Neuronal stem cell (in vitro differentiated cells): ENCODE results near the gene GPC5.

Experiments
- DNase-seq: peaks from one replicate; pipeline ENCODE4 v3.0.0-alpha.2; 2013; ENCODE audit warnings: low spot score
- H2AFZ ChIP-seq: one replicate; pipeline ENCODE4 v1.6.1; 2013; ENCODE audit warnings: mild to moderate bottlenecking, low read length, inconsistent platforms
- H2AK5ac ChIP-seq: 2 replicates; pipeline ENCODE4 v1.6.1; 2013; ENCODE audit warnings: low read depth, mild to moderate bottlenecking, inconsistent platforms, low read length, moderate library complexity, mixed read lengths
- H2BK120ac ChIP-seq: 2 replicates; pipeline ENCODE4 v1.6.1; 2013; ENCODE audit warnings: low read depth, mild to moderate bottlenecking, inconsistent platforms, low read length, moderate library complexity, mixed read lengths
- H2BK12ac ChIP-seq: one replicate; pipeline ENCODE4 v1.6.1; 2013; ENCODE audit warnings: low read length, inconsistent platforms
- H2BK15ac ChIP-seq: 2 replicates; pipeline ENCODE4 v1.6.1; 2013; ENCODE audit warnings: mild to moderate bottlenecking, low read length, inconsistent platforms, mixed read lengths
- H2BK5ac ChIP-seq: one replicate; pipeline ENCODE4 v1.6.1; 2013; ENCODE audit warnings: inconsistent platforms, mild to moderate bottlenecking, low read length, moderate library complexity
- H3K14ac ChIP-seq: one replicate; pipeline ENCODE4 v1.6.1; 2013; ENCODE audit warnings: low read length, inconsistent platforms
- H3K18ac ChIP-seq: 2 replicates; pipeline ENCODE4 v1.6.1; 2013; ENCODE audit warnings: low read length, inconsistent platforms
- H3K23ac ChIP-seq: 2 replicates; pipeline ENCODE4 v1.6.1; 2013; ENCODE audit warnings: low read depth, mild to moderate bottlenecking, mixed read lengths, low read length, inconsistent platforms; ENCODE audit not compliant: poor library complexity
- H3K27ac ChIP-seq: replicated peaks from 3 replicates; pipeline ENCODE4 v1.5.1; 2013; ENCODE audit warnings: low read length, inconsistent platforms
- H3K27me3 ChIP-seq, 3 experiments: 2 replicates each; pipeline ENCODE4 v1.6.1; 2013; ENCODE audit warnings: low read length in 3 of 3, mild to moderate bottlenecking in 2 of 3, inconsistent platforms in 1 of 3, low read depth in 1 of 3, mixed read lengths in 1 of 3, moderate library complexity in 1 of 3; ENCODE audit not compliant: control insufficient read depth in 3 of 3, insufficient read depth in 3 of 3
- H3K36me3 ChIP-seq, 2 donors: replicated peaks in 1 of 2; 2 replicates each; pipeline ENCODE4 v1.6.1; 2013; ENCODE audit warnings: low read length in 2 of 2; ENCODE audit not compliant: control insufficient read depth in 2 of 2, insufficient read depth in 2 of 2
- H3K4ac ChIP-seq: 2 replicates; pipeline ENCODE4 v1.6.1; 2013; ENCODE audit warnings: inconsistent platforms, mild to moderate bottlenecking, low read length, moderate library complexity
- H3K4me1 ChIP-seq, 2 donors: 1 replicate in 1 of 2; 2 replicates in 1 of 2; pipeline ENCODE4 v1.6.1; 2013; ENCODE audit warnings: low read length in 2 of 2, low read depth in 1 of 2; ENCODE audit not compliant: control insufficient read depth in 2 of 2, insufficient read depth in 1 of 2
- H3K4me2 ChIP-seq: one replicate; pipeline ENCODE4 v1.6.1; 2013; ENCODE audit warnings: mild to moderate bottlenecking, low read length, inconsistent platforms; ENCODE audit not compliant: insufficient read depth, poor library complexity, severe bottlenecking
- H3K4me3 ChIP-seq, 2 donors: 2 replicates each; pipeline ENCODE4 v1.5.1; 2013; ENCODE audit warnings: low read length in 2 of 2, mild to moderate bottlenecking in 2 of 2, inconsistent platforms in 1 of 2, moderate library complexity in 1 of 2
- H3K79me1 ChIP-seq: one replicate; pipeline ENCODE4 v1.6.1; 2013; ENCODE audit warnings: low read depth, mild to moderate bottlenecking, inconsistent platforms, low read length, moderate library complexity
- H3K9ac ChIP-seq: one replicate; pipeline ENCODE4 v1.6.1; 2013; ENCODE audit warnings: mild to moderate bottlenecking, low read depth, low read length, inconsistent platforms; ENCODE audit not compliant: poor library complexity
- H3K9me3 ChIP-seq, 2 donors: replicated peaks in 1 of 2; 2 replicates each; pipeline versions ENCODE3 to v1.6.1; 2013; ENCODE audit warnings: low read length in 2 of 2, mild to moderate bottlenecking in 2 of 2, inconsistent platforms in 1 of 2, low read depth in 1 of 2, mixed read lengths in 1 of 2, moderate library complexity in 1 of 2; ENCODE audit not compliant: control insufficient read depth in 2 of 2, insufficient read depth in 1 of 2
- H4K8ac ChIP-seq: one replicate; pipeline ENCODE4 v1.6.1; 2013; ENCODE audit warnings: low read depth, mild to moderate bottlenecking, inconsistent platforms, low read length, moderate library complexity
- H4K91ac ChIP-seq: one replicate; pipeline ENCODE4 v1.6.1; 2013; ENCODE audit warnings: low read length, low read depth, mild to moderate bottlenecking, inconsistent platforms; ENCODE audit not compliant: poor library complexity
- WGBS, 2 donors: extraction: QIAGEN DNeasy Blood & Tissue Kit; methylation state at CpG; one replicate each; pipeline ENCODE4 v1.1.7; 2013; ENCODE audit warnings: missing lambda C conversion rate in 2 of 2, mixed read lengths in 1 of 2; ENCODE audit not compliant: insufficient read length in 2 of 2, insufficient replicate concordance in 1 of 2; ENCODE audit errors: extremely low coverage in 2 of 2; 5-methylcytosine and 5-hydroxymethylcytosine counted together

GPC5 gene

GRCh38 chr13:92303428-92303827 is 905.0 kb downstream of the GPC5 start:
- Histone ChIP-seq H3K27ac (no peak overlapping the region), H3K9ac (no peak overlapping the region), H4K8ac (no peak overlapping the region), H3K14ac (no peak overlapping the region), H2BK12ac (no peak overlapping the region), H4K91ac (no peak overlapping the region), H3K4me3 (no peak overlapping the region), H2AFZ (no peak overlapping the region), H3K27me3 (no peaks in the 10 kb centered on the region), H2AK5ac (no peak overlapping the region), H3K4me1 (peaks cover 2 to 3% of the 10 kb centered on the region in 2 donors), H3K79me1 (no peaks in the 10 kb centered on the region), H3K18ac (no peak overlapping the region), H2BK15ac (no peak overlapping the region), H3K36me3 (no peaks in the 10 kb centered on the region), H2BK120ac (no peak overlapping the region), H3K4ac (no peak overlapping the region), H3K23ac (no peak overlapping the region), H3K9me3 (no peaks in the 10 kb centered on the region), H2BK5ac (no peak overlapping the region), H3K4me2 (no peak overlapping the region)
- no CpG with 5 or more reads among the region's 1 CpG for WGBS, 2 donors
- DNase-seq, result no peak

GRCh38 chr13:92307752-92308151 is 909.3 kb downstream of the GPC5 start:
- no peak overlapping the region for H3K9ac ChIP-seq
- DNase-seq, result no peak

DNA sequence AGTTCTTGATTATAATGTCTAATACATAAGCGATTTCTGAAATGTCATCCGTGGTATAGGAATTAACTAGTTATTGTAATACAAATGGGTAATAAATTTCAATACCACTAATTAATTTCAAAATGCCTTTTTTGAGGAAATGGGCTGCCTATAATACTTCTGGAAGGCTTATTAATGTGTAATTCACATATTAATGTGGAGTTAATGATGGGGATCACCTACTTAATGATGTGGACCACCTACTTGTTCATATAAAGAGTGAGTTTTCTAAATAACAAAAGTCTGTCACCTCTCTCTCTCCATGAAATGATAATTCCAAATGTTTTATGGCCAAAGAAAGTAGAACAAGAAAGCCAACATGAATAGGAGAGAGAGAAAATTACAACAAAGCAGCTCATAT is 914.4 kb downstream of the GPC5 start:
- H4K91ac ChIP-seq, result no peak overlapping the region
- H3K9ac ChIP-seq, result no peak overlapping the region
- H2AK5ac ChIP-seq, result no peak overlapping the region
- H3K4me1 ChIP-seq, result no peaks in the 10 kb centered on the region
- no peak overlapping the region for H3K4me3 ChIP-seq
- no peak overlapping the region for H3K4ac ChIP-seq
- H3K36me3 ChIP-seq, result no peaks in the 10 kb centered on the region
- H3K79me1 ChIP-seq, result no peaks in the 10 kb centered on the region
- WGBS, 2 donors, result no CpG with 5 or more reads among the region's 2 CpGs
- H3K23ac ChIP-seq, result no peak overlapping the region
- H3K14ac ChIP-seq, result no peak overlapping the region
- no peak overlapping the region for H2BK15ac ChIP-seq
- no peak overlapping the region for H3K27ac ChIP-seq
- no peak overlapping the region for H2BK120ac ChIP-seq
- no peak for DNase-seq
- H4K8ac ChIP-seq, result no peak overlapping the region
- H3K9me3 ChIP-seq, result no peaks in the 10 kb centered on the region
- no peak overlapping the region for H2BK5ac ChIP-seq
- no peak overlapping the region for H3K18ac ChIP-seq
- H2AFZ ChIP-seq, result no peak overlapping the region
- H3K4me2 ChIP-seq, result no peak overlapping the region
- H3K27me3 ChIP-seq, result no peaks in the 10 kb centered on the region
- H2BK12ac ChIP-seq, result no peak overlapping the region

More at GRCh38 chr13:92307752-92308151, 909.3 kb downstream of the GPC5 start:
- Histone ChIP-seq H4K8ac (no peak overlapping the region), H3K14ac (no peak overlapping the region), H3K9me3 (no peaks in the 10 kb centered on the region), H2BK5ac (no peak overlapping the region), H3K36me3 (no peaks in the 10 kb centered on the region), H3K27me3 (no peaks in the 10 kb centered on the region), H2BK12ac (no peak overlapping the region), H2AFZ (no peak overlapping the region), H3K27ac (no peak overlapping the region), H3K4me3 (no peak overlapping the region), H2BK120ac (no peak overlapping the region), H3K4me2 (no peak overlapping the region), H3K79me1 (no peaks in the 10 kb centered on the region), H2AK5ac (no peak overlapping the region), H3K23ac (no peak overlapping the region), H3K4ac (no peak overlapping the region), H2BK15ac (no peak overlapping the region), H3K18ac (no peak overlapping the region), H4K91ac (no peak overlapping the region), H3K4me1 (peaks cover 0 to 2% of the 10 kb centered on the region in 2 donors)
- WGBS, 2 donors, result no CpG with 5 or more reads among the region's 2 CpGs

- no peak overlapping the region for H3K27ac ChIP-seq
Measured at GRCh38 chr13:92313382-92313781, 915.0 kb downstream of the GPC5 start.

More at GRCh38 chr13:92313382-92313781, 915.0 kb downstream of the GPC5 start:
- Histone ChIP-seq H3K9me3 (no peaks in the 10 kb centered on the region), H3K9ac (no peak overlapping the region), H3K36me3 (no peaks in the 10 kb centered on the region), H3K4ac (no peak overlapping the region), H2AK5ac (no peak overlapping the region), H4K91ac (no peak overlapping the region), H3K23ac (no peak overlapping the region), H3K18ac (no peak overlapping the region), H3K4me1 (no peaks in the 10 kb centered on the region), H3K4me2 (no peak overlapping the region), H2BK12ac (no peak overlapping the region), H3K4me3 (no peak overlapping the region), H2BK15ac (no peak overlapping the region), H4K8ac (no peak overlapping the region), H3K79me1 (no peaks in the 10 kb centered on the region), H3K27me3 (no peaks in the 10 kb centered on the region), H2AFZ (no peak overlapping the region), H3K14ac (no peak overlapping the region), H2BK5ac (no peak overlapping the region), H2BK120ac (no peak overlapping the region)
- no peak for DNase-seq
- no CpG with 5 or more reads among the region's 2 CpGs for WGBS, 2 donors
